ENCODE data around the gene TMEM259.

DNA sequence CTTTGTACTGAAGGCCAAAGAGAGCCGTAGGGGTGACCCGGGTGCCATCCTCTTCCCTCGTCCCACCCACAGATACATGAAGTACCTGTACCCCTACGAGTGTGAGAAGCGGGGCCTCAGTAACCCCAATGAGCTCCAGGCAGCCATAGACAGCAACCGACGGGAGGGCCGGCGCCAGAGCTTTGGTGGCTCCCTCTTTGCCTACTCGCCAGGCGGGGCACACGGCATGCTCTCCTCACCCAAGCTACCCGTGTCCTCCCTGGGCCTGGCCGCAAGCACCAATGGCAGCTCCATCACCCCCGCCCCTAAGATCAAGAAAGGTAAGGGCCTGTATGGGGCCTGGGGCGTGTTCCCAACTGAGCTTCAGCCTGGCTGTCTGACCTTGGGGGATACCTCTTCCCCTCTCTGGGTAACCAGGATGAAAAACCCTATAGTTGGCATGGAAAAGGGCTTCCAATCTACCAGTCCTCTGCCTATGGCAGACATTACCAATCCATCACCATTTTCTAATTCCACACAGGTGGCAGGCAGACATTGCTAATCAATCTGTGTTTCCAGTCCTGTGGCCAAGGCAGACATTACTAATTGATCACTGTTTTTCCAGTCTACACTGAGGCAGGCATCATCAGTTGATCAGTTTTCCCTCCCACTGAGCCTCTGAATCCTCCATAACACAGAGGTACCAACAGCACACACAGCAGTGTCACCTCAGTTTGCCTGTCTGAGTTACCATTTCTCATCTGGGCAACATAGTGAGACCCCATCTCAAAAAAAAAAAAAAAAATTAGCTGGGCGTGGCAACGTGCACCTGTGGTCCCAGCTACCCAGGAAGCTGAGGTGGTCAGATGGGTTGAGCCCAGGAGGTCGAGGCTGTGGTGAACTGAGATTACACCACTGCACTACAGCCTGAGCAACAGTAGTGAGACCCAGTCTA is 55.9 kb downstream of the TMEM259 start:
- TF ChIP-seq CTCF (IDR thresholded peaks at IDR 0.05; ENCODE audit: insufficient read depth, low read length, poor library complexity, severe bottlenecking) = no peak
- TF ChIP-seq EZH2phosphoT487 (conservative IDR thresholded peaks at IDR 0.05; ENCODE audit: low read length) = no peak
